Ovary (tissue), 9 donors: ENCODE results near the gene COA8. TPM values are rescaled to one million over a fixed set of nuclear protein-coding genes. Genes with fewer than 3 reads are reported as not detected.

Source experiments
- DNase-seq, 5 donors: peaks; one replicate each; pipeline ENCODE4 v3.0.0-alpha.2; 2019 to 2020
- H3K27ac ChIP-seq, 2 donors: fragments of 200-600 bp; one replicate each; pipeline versions ENCODE4 v1.5.1 to v1.8.0; 2019 to 2022
- H3K27me3 ChIP-seq: fragments of 200-600 bp; one replicate; pipeline ENCODE4 v1.8.0; 2022
- H3K36me3 ChIP-seq: fragments of 200-600 bp; sonication (generic); one replicate; pipeline ENCODE4 v1.5.1; 2019
- H3K4me1 ChIP-seq: one replicate; pipeline ENCODE4 v1.8.1; 2013; ENCODE audit warnings: mild to moderate bottlenecking, moderate library complexity; ENCODE audit not compliant: insufficient read depth
- H3K4me3 ChIP-seq: fragments of 200-600 bp; sonication (generic); one replicate; pipeline ENCODE4 v1.5.1; 2017
- H3K9me3 ChIP-seq, 2 donors: fragments of 200-600 bp in 1 of 2; sonication (generic) in 1 of 2; one replicate each; pipeline versions ENCODE4 v1.5.1 to v1.8.1; 2013 to 2019; ENCODE audit warnings: mild to moderate bottlenecking in 1 of 2, moderate library complexity in 1 of 2
- EP300 ChIP-seq: sonication (generic); formaldehyde crosslinking; IDR thresholded peaks from one replicate; pipeline ENCODE4 v1.6.1; 2017; ENCODE audit warnings: antibody characterized with exemption
- POLR2A ChIP-seq: fragments of 450-650 bp; IDR thresholded peaks from one replicate; pipeline ENCODE4 v1.6.1; 2017; ENCODE audit warnings: antibody characterized with exemption, mild to moderate bottlenecking, moderate library complexity
- WGBS, 3 donors: extraction: QIAGEN DNeasy Blood & Tissue Kit in 1 of 3; methylation state at CpG; one replicate each; pipeline versions ENCODE4 v1.1.5 to v1.1.7; 2013 to 2017; 5-methylcytosine and 5-hydroxymethylcytosine counted together
- intact Hi-C, 4 donors: fragments of 100-400 bp; cut with DNase I; formaldehyde crosslinking; loops; one replicate each; pipeline versions ENCODE4 v1.11.0 to v1.15.1; 2022 to 2023
- polyA plus RNA-seq, 2 donors: library from polyadenylated mRNA; stranded (reverse); fragments of 200-250 nt in 1 of 2; fragments of 350-450 nt in 1 of 2; fragmentation: Illumina TruSeq in 1 of 2; extraction: RNeasy Lipid Tissue Mini Kit (QIAGEN cat#74804) in 1 of 2; gene quantifications; one replicate each; pipeline ENCODE4 v1.2.3, GENCODE V29; 2013 to 2014
- total RNA-seq, 7 donors: library from RNA; depleted of rRNA in 2 of 7; stranded (reverse); fragments of >200 nt in 2 of 7; fragmentation: NEBNext Ultra II Directional in 3 of 7; extraction: Animal tissue kit (Norgen Biotek cat#: 25700) in 3 of 7; gene quantifications; one replicate each; pipeline versions ENCODE4 v1.1.0 to v1.2.4, GENCODE V29; 2016 to 2023
- TF ChIP-seq, protein P1 (sequence below), 3 donors: fragments of 450-650 bp in 2 of 3; fragments of 200-600 bp in 1 of 3; IDR thresholded peaks; one replicate each; pipeline versions ENCODE4 v1.5.1 to v1.8.0; 2016 to 2022; ENCODE audit warnings: antibody characterized with exemption in 3 of 3, mild to moderate bottlenecking in 1 of 3
- donor health status: DM: no; HTN: no; CAD: no; lungs with moderate emphysema.
- donor health status: DM: no; HTN: no; CAD: no.
- donor health status: Bipolar disorder and iron deficiency.
- donor health status: DM: yes; HTN: yes; CAD: no.
- donor health status: DM: no; HTN: no; CAD: no.
- donor health status: DM: yes; HTN: yes; CAD: no.

Gene COA8
- total and polyA plus RNA-seq, 9 donors: 11.4 to 50.1 (median 26.8) TPM

DNA sequence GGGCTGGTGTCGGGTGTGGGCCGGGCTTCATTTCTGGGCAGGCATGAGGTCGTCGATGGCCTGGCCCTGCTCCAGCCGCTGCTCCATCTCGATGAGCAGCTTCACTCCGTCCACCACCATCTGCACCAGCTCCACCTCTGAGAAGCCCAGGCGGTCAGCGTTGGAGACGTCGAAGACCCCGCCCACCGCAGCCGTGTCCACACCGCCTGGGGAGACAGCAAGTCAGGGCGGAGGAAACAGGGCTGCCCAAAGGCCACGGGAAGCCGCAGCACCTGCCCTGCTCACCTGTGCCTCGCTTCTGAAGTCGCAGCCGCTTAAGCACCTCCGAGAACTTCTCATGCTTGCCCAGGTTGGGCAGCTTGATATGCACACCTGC is 42.9 kb upstream of the COA8 start:
- Histone ChIP-seq H3K36me3 (no peaks in the 10 kb centered on the region), H3K4me1 (peaks cover 10% of the 10 kb centered on the region), H3K4me3 (no peak overlapping the region), H3K27me3 (no peaks in the 10 kb centered on the region), H3K9me3 (no peaks in the 10 kb centered on the region), H3K27ac (peak overlapping the region in 1 of 2 donors; percentile 66)
- intact Hi-C loops: loop anchor here in 1 of 4 donors (5.0 kb wide), 1 partner anchor 32 kb away; no protein-coding TSS in a partner anchor
- DNase-seq: peak in 4 of 5 donors; percentile 38 to 72 (median 58)
- 57 to 63% (median 59%) methylated on average over 21 to 22 of the region's 22 CpGs for WGBS, 3 donors
- no peak for TF ChIP-seq POLR2A
- TF ChIP-seq EP300: no peak
- TF ChIP-seq, protein P1, sequence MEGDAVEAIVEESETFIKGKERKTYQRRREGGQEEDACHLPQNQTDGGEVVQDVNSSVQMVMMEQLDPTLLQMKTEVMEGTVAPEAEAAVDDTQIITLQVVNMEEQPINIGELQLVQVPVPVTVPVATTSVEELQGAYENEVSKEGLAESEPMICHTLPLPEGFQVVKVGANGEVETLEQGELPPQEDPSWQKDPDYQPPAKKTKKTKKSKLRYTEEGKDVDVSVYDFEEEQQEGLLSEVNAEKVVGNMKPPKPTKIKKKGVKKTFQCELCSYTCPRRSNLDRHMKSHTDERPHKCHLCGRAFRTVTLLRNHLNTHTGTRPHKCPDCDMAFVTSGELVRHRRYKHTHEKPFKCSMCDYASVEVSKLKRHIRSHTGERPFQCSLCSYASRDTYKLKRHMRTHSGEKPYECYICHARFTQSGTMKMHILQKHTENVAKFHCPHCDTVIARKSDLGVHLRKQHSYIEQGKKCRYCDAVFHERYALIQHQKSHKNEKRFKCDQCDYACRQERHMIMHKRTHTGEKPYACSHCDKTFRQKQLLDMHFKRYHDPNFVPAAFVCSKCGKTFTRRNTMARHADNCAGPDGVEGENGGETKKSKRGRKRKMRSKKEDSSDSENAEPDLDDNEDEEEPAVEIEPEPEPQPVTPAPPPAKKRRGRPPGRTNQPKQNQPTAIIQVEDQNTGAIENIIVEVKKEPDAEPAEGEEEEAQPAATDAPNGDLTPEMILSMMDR (IDR thresholded peaks at IDR 0.05): no peak

DNA sequence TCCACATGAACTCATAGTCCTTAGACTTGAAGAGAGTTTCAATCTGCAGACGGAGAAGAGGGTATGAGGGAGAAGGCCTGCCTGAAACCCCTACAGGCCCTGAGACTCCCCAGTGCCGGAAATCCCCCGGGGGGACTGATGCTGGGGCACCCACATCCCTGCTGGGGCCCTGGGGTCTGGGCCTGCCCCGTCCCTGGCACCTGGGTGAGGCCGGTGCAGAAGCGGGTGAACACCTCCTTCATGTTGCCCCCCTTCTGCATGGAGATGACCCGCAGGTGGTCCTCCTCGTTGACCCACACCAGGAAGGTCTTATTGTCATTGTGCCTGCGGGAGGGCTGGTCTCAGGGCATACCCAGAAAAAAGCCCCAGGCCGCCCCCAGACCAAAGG is 42.5 kb upstream of the COA8 start:
- no peak overlapping the region for H3K4me3 ChIP-seq
- 59 to 70% (median 66%) methylated on average over 10 of the region's 10 CpGs for WGBS, 3 donors
- TF ChIP-seq POLR2A (no peak), EP300 (no peak)
- TF ChIP-seq, protein P1 (IDR thresholded peaks at IDR 0.05): no peak
- no peaks in the 10 kb centered on the region for H3K9me3 ChIP-seq
- H3K4me1 ChIP-seq: peaks cover 10% of the 10 kb centered on the region
- DNase-seq: no peak
- intact Hi-C loops: no loop called here
- no peaks in the 10 kb centered on the region for H3K27me3 ChIP-seq
- no peaks in the 10 kb centered on the region for H3K36me3 ChIP-seq
- peak overlapping the region; percentile 11 to 66 for H3K27ac ChIP-seq

DNA sequence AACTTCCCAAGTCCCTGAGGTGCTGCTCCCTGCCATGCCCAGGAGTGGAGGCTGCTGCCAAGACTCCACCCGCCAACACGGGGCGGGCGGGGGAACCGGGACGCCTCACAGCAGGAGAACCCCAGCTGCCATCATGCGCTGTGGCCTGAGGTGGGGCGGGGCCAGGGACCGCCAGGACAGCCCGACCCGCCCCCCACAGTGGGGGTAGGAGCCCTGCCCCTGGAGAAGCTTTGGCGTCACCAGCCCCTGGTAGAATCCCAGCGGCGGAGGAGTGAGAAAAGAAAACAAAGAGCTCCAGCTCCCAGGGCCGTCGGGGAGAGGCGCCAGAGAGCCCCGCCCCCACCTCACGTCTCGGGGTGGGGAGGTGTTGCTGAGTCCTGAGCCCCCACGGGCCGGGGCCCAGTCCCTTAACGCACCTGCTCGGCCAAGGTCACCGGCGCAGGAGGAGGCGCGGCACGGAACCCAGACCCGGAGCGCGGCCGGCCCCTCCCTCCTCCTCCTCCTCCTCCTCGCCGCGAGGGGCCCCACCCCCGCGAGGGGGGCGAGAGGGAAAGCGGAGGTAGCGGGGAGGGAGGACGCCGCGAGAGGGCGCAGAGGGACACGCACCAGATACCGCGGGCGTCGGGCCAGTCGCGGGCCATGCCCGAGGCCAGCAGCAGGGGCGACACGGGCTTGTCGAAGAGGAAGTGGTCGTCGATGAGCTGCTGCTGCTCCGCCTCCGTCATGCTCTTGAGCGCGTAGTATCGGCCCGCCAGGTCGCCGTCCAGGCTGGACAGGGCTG is 41.9 kb upstream of the COA8 start:
- Histone ChIP-seq H3K36me3 (no peaks in the 10 kb centered on the region), H3K4me1 (peaks cover 10% of the 10 kb centered on the region), H3K9me3 (no peaks in the 10 kb centered on the region), H3K27me3 (no peaks in the 10 kb centered on the region), H3K27ac (peak overlapping the region; percentile 11 to 66), H3K4me3 (peak overlapping the region; percentile 61)
- intact Hi-C loops: no loop called here
- DNase-seq: peak; percentile 86 to 92 (median 87)
- no peak for TF ChIP-seq EP300
- TF ChIP-seq POLR2A: peak; percentile 38
- TF ChIP-seq, protein P1 (IDR thresholded peaks at IDR 0.05): peak; percentile 63 to 78 (median 75)
- WGBS, 3 donors: 1 to 4% (median 3%) methylated on average over 20 to 63 of the region's 66 CpGs

GRCh38 chr14:103521438-103521950 is 41.3 kb upstream of the COA8 start:
- Histone ChIP-seq H3K4me3 (peak overlapping the region; percentile 61), H3K27ac (peak overlapping the region; percentile 11 to 66), H3K36me3 (no peaks in the 10 kb centered on the region), H3K27me3 (no peaks in the 10 kb centered on the region), H3K9me3 (no peaks in the 10 kb centered on the region), H3K4me1 (peaks cover 10% of the 10 kb centered on the region)
- 1 to 4% (median 1%) methylated on average over 22 to 77 of the region's 77 CpGs for WGBS, 3 donors
- peak in 2 of 5 donors; percentile 40 to 63 for DNase-seq
- TF ChIP-seq EP300: no peak
- no peak for TF ChIP-seq POLR2A
- TF ChIP-seq, protein P1 (IDR thresholded peaks at IDR 0.05): no peak
- intact Hi-C loops: no loop called here
